Measurements from ENCODE around the gene CRAT. TPM values are rescaled to one million over a fixed set of nuclear protein-coding genes. Genes with fewer than 3 reads are reported as not detected.
A peak's percentile ranks its signal among the peaks of the same experiment; 100 is the strongest.

The CRAT gene
- total and polyA plus RNA-seq, 2 of the 4 experiments (the other 2 are of a cell fraction) = 18.8 to 41.6 TPM

DNA sequence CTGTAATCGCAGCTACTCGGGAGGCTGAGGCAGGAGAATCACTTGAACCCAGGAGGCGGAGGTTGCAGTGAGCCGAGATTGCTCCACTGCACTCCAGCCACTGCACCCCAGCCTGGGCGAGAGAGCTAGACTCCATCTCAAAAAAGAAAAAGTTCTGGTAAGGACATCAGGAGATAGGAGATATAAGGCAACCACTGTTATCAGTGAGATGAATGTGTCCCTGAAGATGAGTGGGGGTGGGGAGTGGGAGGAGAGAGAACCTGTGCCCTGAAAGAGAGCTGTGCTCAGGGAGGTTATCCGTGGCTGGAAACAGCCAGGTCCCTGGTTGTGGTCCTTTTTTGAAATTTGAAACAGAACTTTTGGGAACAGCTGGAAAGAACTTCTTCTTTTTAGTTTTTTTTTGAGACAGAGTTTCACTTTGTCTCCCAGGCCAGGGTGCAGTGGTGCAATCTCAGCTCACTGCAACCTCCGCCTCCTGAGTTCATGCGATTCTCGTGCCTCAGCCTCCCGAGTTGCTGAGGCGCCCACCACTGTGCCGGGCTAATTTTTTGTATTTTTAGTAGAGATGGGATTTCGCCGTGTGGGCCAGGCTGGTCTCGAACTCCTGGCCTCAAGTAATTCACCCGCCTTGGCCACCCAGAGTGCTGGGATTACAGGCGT lies 3.2 kb upstream of the CRAT start:
- no peak overlapping the region for H4K91ac ChIP-seq (ENCODE audit: insufficient read depth, low read depth, low read length)
- peaks cover 4% of the 10 kb centered on the region for H4K20me1 ChIP-seq (ENCODE audit: insufficient read depth, low read length)
- peaks cover 7% of the 10 kb centered on the region for H3K4me1 ChIP-seq (ENCODE audit: control insufficient read depth, insufficient read depth, low read length)
- H3K27ac ChIP-seq (ENCODE audit: insufficient read depth, low read length) = no peak overlapping the region
- H4K5ac ChIP-seq (ENCODE audit: low read depth, low read length) = no peak overlapping the region
- H2AFZ ChIP-seq (replicated peaks; ENCODE audit: low read length, poor library complexity) = no peak overlapping the region
- in situ Hi-C loops (cut with MboI; ENCODE audit: low sequenced_read_pairs) = no loop called here
- no peak overlapping the region for H2BK5ac ChIP-seq (ENCODE audit: low read depth, low read length, poor library complexity, severe bottlenecking)
- no peak overlapping the region for H4K8ac ChIP-seq (ENCODE audit: low read depth in 2 of 2, low read length in 2 of 2)
- no peak overlapping the region for H3K56ac ChIP-seq (ENCODE audit: extremely low read depth, insufficient read depth, low read length)
- H3K4ac ChIP-seq (ENCODE audit: low read depth, low read length) = no peak overlapping the region
- no peak for TF ChIP-seq USF2 (IDR thresholded peaks at IDR 0.05; ENCODE audit: low read depth, low read length)
- no peak for TF ChIP-seq POLR2A (IDR thresholded peaks at IDR 0.05; ENCODE audit: low read depth, low read length)
- no peak for TF ChIP-seq RFX5 (IDR thresholded peaks at IDR 0.05; ENCODE audit: low read depth, low read length)
- TF ChIP-seq CHD1 (IDR thresholded peaks at IDR 0.05; ENCODE audit: low read depth, low read length) = no peak
- TF ChIP-seq RAD21 (IDR thresholded peaks at IDR 0.05; ENCODE audit: low read length) = no peak
- no peak for TF ChIP-seq FOS (IDR thresholded peaks at IDR 0.05; ENCODE audit: low read depth, low read length)
- no peak for TF ChIP-seq CEBPB (IDR thresholded peaks at IDR 0.05; ENCODE audit: low read depth, low read length)
- TF ChIP-seq RCOR1 (IDR thresholded peaks at IDR 0.05; ENCODE audit: insufficient replicate concordance, low read length) = no peak
- TF ChIP-seq NFE2L2 (IDR thresholded peaks at IDR 0.05; ENCODE audit: low read depth, low read length) = no peak
- TF ChIP-seq, protein P1, sequence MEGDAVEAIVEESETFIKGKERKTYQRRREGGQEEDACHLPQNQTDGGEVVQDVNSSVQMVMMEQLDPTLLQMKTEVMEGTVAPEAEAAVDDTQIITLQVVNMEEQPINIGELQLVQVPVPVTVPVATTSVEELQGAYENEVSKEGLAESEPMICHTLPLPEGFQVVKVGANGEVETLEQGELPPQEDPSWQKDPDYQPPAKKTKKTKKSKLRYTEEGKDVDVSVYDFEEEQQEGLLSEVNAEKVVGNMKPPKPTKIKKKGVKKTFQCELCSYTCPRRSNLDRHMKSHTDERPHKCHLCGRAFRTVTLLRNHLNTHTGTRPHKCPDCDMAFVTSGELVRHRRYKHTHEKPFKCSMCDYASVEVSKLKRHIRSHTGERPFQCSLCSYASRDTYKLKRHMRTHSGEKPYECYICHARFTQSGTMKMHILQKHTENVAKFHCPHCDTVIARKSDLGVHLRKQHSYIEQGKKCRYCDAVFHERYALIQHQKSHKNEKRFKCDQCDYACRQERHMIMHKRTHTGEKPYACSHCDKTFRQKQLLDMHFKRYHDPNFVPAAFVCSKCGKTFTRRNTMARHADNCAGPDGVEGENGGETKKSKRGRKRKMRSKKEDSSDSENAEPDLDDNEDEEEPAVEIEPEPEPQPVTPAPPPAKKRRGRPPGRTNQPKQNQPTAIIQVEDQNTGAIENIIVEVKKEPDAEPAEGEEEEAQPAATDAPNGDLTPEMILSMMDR (conservative IDR thresholded peaks at IDR 0.05; ENCODE audit: low read depth, low read length) = no peak
- no peak for TF ChIP-seq MAFK (IDR thresholded peaks at IDR 0.05; ENCODE audit: low read depth, low read length)
- TF ChIP-seq MAZ (IDR thresholded peaks at IDR 0.05; ENCODE audit: borderline replicate concordance, low read depth, low read length) = no peak
- TF ChIP-seq ELK1 (IDR thresholded peaks at IDR 0.05; ENCODE audit: borderline replicate concordance, low read depth, low read length) = no peak
- no peak for TF ChIP-seq MXI1 (IDR thresholded peaks at IDR 0.05; ENCODE audit: borderline replicate concordance, low read depth, low read length)
- TF ChIP-seq SMC3 (IDR thresholded peaks at IDR 0.05; ENCODE audit: low read depth, low read length) = no peak
- no peak for TF ChIP-seq BHLHE40 (IDR thresholded peaks at IDR 0.05; ENCODE audit: low read depth, low read length)
- dilution Hi-C loops (cut with HindIII; ENCODE audit: low sequenced_read_pairs, unreplicated experiment) = no loop called here
- H2BK120ac ChIP-seq (ENCODE audit: low read depth, low read length) = no peak overlapping the region
- H2BK20ac ChIP-seq (ENCODE audit: low read depth, low read length) = no peak overlapping the region
- no peak for DNase-seq
- CTCF ChIA-PET = interaction anchor here (1.2 kb wide), 1 partner anchor 13 kb away, joined by 3 read pairs; no protein-coding TSS in a partner anchor
- H2AK5ac ChIP-seq (ENCODE audit: low read depth, low read length) = 0 out of 2 replicates have a peak overlapping the region, but pooled peaks have one; percentile 40
- H3K23ac ChIP-seq (ENCODE audit: low read depth, low read length) = no peak overlapping the region; the same call in 1 of the 2 replicates
- no peak overlapping the region for H2BK15ac ChIP-seq (ENCODE audit: low read depth, low read length)
- no peaks in the 10 kb centered on the region for H3K27me3 ChIP-seq (ENCODE audit: control insufficient read depth, insufficient read depth, low read length)
- peaks cover under 1% of the 10 kb centered on the region; the same call in 1 of the 2 replicates for H3K36me3 ChIP-seq (ENCODE audit: control insufficient read depth, insufficient read depth, low read length)
- H2AK9ac ChIP-seq (replicated peaks; ENCODE audit: low read depth, low read length, poor library complexity) = no peak overlapping the region
- POLR2A ChIA-PET (ENCODE audit: unreplicated experiment) = no interaction called here
- H3K79me1 ChIP-seq (ENCODE audit: low read depth in 1 of 2, low read length in 2 of 2) = peaks cover 31 to 72% of the 10 kb centered on the region in 2 experiments; a peak in 3 of 4 replicates
- H3K9ac ChIP-seq (ENCODE audit: low read depth, low read length) = no peak overlapping the region
- H3K9me1 ChIP-seq (ENCODE audit: insufficient read depth, low read length) = 0 out of 2 replicates have a peak, but pooled peaks cover 3% of the 10 kb centered on the region
- H3K14ac ChIP-seq (replicated peaks; ENCODE audit: low read depth, low read length) = no peak overlapping the region
- H3K4me2 ChIP-seq (ENCODE audit: low read depth, low read length) = no peak overlapping the region
- no peak overlapping the region for H3K4me3 ChIP-seq (ENCODE audit: insufficient read depth, low read depth, low read length)
- no TSS peak for BruUV-seq (replicated peaks)
- ATAC-seq (ENCODE audit: low read depth) = no peak
- no peaks in the 10 kb centered on the region for H3K9me3 ChIP-seq (ENCODE audit: control insufficient read depth, insufficient read depth, low read length)
- H3K18ac ChIP-seq (ENCODE audit: low read depth, low read length) = no peak overlapping the region
- intact Hi-C loops (cut with micrococcal nuclease) = no loop called here
- WGBS, 2 experiments (ENCODE audit: extremely low coverage in 2 of 2, insufficient read length in 1 of 2) = 100% methylated on average over 3 of the region's 17 CpGs; no CpG with 5 or more reads in 1 of the 2 experiments

Measured in IMR-90 (cell line).